Measurements from ENCODE around the gene DDIT3.
"Not testable (repeated sequence)": the region's sequence is repeated elsewhere in the genome, so short reads cannot be mapped to it uniquely, and the experiment has no call there.

Gene DDIT3, protein sequence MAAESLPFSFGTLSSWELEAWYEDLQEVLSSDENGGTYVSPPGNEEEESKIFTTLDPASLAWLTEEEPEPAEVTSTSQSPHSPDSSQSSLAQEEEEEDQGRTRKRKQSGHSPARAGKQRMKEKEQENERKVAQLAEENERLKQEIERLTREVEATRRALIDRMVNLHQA

DNA sequence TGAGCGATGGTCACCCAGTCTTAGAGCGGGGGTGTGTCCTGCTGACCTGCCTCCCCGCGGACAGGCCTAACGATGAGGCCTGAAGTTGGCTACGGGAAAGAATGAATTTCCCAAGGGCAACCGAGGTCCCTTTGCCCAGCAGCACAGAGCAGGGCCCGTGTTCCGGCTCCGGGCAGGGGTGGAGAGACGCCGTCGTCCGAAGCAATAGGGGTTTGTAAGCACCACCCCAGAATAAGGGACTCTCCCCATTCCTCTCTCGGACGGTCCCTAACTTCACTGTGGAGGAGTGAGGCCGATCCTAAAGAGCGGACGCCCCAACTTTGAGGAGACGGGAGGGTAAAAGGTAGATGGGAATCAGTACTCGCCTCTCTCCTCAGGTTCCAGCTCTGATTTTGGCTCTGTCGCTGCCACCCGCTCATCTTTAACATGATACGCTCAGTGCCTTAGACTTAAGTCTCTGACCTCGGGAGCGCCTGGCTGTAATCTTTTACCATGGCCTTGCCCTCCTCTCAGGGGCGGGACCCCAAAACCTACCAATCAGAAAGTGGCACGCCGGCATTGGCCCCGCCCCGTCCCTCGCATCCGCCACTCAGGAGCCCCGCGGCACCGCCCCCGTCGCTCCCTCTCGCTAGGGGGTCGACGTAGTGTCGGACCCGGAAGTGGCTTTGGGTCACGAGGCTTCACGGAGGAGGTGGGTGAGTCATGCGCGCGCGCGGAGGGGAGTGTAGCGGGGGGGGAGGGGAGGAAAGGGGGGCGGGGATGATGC lies at the start of gene DDIT3:
TSS of gene DDIT3 (minus strand) at position 462 of the 766 bp plus-strand sequence. CDS start 3,108 bp downstream, outside the sequence.
- peak; percentile 99 for DNase-seq

DNA sequence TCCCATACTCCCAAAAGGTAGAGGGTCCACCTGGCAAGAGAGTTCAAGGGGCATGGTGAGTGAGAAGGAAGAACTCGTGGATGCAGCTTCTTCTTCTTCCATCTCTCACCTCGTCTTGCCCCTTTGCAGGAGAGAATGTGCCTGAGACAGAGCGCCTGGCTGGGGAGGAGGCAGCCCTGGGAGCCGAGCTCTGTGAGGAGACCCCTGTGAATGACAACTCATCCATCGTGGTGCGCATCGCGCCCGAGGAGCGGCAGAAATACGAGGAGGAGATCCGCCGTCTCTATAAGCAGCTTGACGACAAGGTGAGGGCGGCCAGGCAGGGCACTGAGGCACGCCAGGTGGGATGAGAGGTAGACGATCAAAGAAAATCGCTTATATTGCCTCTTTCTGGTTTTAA lies 49.5 kb upstream of the DDIT3 start:
- DNase-seq, result no peak

DNA sequence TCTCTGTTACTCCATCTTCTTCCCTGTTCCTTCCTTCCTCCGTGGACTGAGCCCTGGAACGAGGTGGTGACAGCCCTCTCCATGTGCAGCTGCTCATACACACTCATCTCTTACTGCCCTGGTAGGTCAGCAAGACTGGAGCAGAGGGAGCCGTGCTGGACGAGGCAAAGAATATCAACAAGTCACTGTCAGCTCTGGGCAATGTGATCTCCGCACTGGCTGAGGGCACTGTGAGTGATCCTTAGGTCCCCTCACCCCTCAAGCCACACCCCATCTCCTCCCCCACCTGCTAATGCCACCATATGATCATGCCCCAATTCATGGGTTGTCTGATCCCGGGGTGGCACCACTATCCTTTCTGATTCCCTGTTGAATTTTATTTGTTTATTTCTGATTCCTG lies 48.5 kb upstream of the DDIT3 start:
- DNase-seq, result no peak

DNA sequence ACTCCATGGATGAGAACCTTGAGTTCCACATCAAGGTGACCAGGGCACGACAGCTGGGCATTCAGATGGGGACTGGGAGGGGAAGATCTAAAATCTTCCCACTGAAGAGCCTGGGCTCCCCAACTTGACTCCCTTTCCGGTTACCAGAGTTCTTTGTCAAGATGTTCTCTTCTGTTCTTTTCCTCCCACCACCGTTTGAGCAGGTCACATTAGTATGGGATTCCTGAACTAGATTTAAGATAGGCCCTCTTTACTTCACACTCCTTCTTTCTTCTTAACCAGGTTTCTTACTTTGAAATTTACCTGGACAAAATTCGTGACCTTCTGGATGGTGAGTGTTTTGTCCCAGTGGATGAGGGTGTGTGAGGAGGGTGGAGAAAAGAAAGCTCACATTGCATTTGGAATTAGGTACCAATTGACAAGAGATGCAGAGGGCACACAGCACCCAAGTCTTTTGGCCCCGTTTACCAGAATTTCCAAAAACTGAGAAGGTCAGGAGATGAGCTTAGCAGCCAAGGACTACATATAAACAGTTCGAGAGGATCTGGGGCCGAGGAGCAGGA lies 43.9 kb upstream of the DDIT3 start:
- no peak for DNase-seq

DNA sequence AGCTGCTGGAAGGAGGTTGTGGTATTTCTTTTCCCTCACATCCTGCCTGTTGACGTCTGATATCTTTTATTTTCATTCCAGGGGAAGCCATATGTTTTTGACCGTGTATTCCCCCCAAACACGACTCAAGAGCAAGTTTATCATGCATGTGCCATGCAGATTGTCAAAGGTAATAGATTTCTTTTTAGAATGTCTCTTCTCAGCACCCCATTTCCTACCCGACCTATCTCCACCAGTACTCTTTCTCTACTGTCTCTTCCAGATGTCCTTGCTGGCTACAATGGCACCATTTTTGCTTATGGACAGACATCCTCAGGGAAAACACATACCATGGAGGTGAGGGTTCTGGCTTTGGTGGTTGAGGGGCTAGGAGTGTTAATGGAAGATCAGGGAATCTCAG lies 43.0 kb upstream of the DDIT3 start:
- no peak for DNase-seq

DNA sequence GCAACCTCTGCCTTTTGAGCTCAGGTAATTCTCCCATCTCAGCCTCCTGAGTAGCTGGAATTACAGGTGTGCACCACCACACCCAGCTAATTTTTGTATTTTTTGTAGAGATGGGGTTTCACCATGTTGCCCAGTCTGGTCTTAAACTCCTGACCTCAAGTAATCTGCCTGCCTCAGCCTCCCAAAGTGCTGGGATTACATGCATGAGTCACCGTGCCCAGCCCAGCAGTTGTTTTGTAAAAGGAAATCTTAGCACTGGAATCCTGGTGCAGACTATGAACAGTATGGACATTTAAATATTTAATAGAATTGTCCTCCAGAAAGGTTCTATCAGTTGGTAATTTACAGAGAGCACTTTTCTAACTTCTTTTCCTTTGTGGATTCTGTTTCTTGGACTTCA lies 40.8 kb upstream of the DDIT3 start:
- DNase-seq, result not testable (repeated sequence)

DNA sequence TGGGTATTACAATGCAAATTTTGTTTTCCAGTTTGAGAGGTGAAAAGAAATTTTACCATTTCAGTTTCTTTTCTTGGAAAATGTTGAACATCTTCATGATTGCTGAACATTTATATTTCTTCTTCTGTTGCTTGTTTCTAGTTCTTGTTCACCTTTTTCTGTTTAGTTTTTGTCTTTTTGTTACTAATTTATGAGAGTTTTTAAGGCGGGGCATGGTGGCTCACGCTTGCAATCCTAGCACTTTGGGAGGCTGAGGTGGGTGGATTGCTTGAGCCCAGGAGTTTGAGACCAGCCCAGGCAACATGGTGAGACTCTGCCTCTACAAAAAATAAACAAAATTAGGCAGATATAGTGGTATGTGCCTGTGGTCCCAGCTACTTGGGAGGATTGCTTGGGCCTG lies 40.2 kb upstream of the DDIT3 start:
- DNase-seq, result no peak

DNA sequence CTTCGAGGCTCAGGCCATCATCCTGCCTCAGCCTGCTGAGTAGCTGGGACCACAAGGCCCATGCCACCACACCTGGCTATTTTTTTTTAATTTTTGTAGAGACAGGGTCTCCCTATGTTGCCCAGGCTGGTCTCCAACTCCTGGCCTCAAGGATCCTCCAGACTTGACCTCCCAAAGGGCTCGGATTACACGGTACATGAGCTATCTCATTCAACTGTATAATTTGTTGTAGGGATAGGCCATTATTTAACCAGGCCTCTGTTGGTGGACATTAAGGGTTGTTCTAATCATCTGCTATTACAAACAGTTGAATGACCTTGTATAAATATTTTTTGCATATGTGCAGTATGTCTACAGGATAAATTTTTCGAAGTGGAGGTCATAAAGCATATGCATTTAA lies 38.5 kb upstream of the DDIT3 start:
- DNase-seq, result no peak

DNA sequence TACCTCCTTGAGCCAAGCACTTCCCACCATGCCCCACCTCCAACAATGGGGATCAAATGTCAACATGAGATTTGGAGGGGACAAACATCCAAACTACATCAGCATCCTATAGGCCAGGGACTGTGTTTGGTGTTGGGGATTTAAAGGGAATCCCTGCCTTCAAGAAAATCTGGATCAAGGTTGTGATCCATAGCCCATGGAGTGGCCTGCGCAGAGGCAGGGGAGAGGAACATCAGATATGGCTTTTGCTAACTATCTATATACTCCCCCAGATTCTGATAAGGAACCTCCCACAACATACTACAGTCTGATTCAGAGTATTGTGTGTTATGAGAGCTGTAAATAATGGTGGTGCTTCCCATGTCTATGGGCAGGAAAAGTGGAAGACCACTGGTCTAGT lies 34.6 kb upstream of the DDIT3 start:
- DNase-seq, result no peak

DNA sequence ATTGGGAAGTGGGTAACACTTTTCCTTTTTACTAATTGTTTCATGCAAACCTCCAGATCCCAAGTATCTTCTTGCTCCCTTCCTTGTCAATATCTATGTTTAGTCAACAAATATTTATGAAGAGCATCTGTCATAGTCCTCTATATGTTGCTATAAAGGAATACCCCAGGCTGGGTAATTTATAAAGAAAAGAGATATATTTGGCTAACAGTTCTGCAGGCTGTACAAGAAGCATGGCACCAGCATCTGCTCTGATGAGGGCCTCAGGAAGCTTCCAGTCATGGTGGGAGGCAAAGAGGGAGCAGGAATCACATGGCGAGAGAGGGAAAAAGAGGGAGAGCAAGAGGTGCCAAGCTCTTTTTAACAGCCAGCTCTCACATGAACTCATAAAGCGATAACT lies 34.1 kb upstream of the DDIT3 start:
- no peak for DNase-seq

DNA sequence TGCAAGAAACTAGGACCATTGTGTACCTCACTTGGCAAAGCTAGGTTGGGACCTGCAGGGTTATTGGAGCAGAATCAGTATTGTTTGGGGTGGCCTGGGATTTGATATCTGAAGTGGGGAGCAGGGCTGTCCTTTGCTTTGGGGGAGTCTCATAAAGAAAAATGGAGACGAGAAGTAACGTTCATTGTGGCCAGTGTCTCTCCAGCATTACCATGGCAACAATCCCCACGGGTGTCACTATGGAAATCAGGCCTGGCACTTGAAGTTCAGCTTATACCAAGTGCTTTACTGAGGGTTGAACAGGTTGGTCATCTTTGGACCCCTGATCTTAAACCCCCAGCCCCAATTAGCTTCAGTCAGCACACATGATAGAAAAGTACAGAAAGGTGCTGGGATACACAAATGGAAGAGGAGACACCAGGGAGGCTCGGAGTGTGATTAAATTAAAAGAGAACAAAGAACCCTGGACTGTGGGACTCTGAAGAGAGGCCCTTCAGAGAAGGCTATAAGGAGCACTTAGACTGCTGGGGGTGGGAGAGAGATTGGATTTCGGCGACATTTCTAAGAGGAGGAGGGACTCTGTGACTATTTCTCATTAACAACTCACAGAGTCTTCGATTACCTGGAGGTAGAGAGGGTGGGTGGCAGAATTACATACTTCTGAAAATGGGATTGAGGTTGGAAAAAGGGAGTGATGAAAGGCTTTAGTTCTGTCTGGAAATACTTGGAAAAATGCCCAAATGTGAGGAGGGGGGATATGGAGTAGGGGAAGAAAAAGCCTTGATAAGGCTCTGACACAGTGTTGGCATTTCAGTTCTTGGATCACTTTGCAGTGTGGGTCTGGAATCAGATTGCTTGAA lies 33.3 kb upstream of the DDIT3 start:
- no peak for DNase-seq

DNA sequence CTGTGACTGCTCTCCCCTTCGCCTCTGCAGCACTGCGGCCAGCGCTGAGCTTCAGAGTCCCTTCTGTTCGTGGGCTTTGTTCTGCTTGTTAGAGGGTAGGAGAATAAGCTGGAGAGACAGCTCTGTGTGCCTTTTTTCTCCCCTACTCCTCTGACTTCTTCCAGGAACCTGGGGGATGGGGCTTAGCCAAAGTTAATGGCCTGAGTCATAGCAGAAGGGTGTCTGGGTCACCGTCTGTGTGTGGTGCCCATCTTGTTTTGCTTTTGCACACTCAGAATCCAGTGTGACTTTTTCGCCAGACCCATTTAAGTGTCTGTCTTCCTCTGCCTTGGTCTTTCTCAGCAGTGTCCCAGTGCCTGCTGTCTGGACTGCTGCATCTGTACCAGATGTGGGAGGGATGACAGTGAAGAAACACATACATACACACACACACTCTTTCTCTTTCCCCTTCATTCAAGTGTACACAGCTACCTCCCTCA lies 32.6 kb upstream of the DDIT3 start:
- DNase-seq, result no peak

DNA sequence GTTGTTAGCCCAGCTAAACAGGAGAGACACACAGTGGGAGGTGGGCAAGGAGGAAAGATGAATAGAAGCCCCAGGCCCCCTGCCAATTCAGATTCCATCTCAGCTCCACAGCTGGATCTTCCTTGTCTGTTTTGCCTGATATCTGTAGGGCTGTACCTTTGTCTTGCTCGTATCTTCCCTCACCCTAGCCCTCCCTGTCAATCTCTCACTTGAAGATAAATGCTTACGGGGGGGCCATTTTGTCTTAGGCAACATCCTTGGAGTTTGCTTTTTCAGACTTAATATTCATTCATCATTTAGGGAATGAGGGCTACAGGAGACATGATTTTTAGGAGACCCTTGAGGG lies 32.0 kb upstream of the DDIT3 start:
- DNase-seq, result no peak

DNA sequence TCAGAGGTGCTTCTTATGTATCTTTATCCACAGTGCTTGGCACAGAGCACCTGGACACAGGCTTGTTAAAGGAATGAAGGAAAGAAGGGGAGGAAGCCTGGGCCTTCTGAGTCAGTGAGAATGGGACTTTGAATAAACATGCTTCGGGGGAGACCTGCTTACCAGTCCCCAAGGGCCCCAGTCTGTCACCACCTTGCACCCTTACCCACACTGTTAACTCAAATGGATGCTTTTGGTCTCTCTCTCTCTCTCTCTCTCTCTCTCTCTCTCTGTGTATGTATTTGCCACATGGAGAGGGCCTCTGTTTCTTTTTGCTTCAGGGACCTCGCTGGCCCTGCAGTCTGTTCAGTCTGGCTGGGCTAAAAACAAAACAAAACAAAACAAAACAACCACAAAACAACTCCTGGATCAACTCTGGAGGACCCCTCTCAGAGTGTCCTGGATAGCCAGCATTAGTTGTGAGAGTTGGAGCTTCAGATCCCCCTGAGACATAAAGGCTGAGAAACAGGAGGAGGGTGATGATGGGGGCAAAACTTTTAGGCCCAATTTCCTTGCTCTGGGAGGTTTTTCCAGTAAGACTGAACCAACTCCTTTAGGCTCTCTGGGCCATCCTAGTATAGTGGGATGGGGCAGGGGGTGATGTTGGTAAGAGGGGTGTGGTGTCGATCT lies 31.5 kb upstream of the DDIT3 start:
- DNase-seq, result no peak

DNA sequence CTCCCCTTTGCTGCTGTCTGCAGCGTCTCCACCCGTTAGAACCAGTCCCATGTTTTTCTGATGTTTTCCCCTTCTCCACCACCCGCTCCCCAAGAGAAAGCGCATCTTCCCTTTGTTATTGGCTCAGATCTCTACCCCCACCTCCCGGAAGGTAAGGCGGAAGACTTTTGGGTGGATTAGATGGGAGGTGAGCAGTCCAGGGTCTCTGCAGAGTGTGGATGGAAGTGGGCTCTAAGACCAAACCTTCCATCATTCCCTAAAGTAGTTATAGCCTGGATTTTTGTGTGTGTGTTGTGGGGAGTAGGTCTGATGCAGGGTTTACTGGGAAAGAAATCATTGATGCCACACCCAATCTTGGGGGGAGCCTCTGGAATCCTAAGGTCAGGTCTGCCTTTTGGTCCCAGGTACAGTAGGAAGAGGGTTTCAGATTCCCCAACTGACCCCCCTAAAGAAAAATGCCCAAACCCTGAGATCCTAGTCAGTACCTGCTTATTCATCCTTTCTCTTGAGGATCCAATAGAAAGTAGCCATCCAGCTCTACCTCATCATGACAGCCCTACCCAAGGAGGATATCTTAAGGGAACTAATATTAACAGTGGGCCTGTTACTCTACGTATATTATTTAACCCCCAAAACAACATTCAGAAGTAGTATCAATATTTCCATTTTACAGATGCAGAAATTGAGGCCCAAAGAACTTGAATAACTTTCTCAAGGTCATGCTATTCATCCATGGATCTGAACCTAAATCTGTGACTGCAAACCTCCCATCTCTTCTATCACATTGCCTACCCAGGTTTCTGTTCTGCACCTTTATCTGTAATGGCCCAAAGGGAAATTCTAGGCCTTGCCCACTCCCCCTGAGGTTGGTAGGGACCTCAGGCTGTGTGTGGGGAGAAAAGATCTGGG lies 30.6 kb upstream of the DDIT3 start:
- no peak for DNase-seq

DNA sequence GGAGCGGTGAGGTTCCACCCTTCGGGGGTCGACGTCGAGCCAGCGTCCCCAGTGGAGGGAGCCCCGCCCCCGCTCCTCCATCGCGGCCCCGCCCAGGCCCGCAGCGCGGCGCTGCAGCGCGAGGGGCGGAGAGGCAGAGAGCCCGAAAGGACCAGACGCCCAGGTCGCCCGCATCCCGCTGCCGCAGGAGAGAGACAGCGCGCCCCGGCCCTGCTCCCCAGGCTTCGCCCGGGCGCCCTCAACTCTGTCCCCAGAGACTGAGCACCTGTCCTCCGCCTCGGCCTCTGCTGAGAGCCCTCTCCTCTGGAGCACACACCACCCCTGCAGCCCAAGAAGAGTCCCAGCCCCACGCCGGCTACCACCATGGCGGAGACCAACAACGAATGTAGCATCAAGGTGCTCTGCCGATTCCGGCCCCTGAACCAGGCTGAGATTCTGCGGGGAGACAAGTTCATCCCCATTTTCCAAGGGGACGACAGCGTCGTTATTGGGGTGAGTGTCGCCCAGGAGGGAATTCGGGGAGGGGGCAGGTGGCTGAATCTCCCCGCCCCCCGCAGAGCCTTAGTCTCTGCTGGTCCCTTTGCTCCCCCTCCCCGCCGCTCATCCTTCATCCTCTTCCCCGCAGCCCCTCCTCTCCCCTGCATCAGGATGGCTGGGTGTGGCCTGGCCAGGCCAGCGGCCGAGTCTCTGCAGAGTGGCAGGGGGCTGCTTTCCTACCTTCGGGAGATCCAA lies 29.8 kb upstream of the DDIT3 start, which contains the start of gene KIF5A:
TSS of gene KIF5A (plus strand) at position 136 of the 732 bp plus-strand sequence. CDS start at position 364, 228 bp downstream.
- peak; percentile 56 for DNase-seq

DNA sequence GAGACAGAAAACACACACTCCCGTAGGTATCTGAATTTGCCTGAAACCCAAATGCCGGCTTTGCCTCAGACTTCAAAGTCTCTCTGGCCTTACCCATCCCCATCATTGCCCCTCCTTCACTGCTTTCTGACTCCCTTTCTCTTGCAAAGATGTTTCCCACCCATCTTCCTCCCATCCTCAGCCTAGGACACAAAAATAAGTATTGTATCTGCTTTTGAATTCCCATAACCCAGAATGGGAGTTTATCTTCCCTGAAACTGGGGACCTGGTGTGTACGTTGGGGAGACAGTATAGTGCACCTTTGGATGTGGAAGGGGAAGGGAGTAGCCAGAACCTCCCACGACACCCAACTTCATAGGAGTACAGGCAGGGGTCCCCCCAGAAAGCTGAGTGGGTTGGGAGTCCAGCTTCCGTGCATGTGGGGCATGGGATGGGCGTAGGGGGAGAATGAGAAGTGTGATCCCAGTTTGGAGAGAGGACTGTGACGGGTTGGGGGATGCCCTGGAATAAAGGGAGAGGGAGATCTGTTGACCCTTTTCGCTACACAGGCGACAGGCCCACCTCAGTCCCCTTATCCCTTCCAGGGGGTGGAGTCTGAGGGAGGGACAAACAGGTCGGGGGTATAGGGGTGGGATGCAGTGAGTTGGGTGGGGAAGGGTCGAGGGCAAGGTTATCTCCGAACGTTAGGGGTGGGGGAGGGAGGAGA lies 29.0 kb upstream of the DDIT3 start:
- no peak for DNase-seq

DNA sequence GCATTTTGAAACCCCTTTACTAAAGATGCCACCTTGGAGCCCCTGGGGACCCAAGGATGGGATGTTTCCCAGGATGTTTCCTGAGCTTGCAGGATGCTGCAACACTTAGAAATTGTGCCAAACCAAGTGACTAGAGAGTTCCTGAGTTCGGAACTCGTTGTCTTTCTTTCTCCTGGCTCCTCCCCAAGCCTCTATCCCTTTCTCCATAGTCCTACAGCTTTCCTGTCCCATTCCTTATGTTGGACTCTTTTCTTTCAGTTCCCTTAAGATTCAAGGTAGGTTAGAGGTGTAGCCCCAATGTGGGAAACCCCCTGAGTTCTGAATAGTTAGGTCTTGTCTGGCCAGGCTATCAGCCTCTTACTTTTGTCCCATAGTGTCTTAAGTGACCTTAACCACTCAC lies 28.2 kb upstream of the DDIT3 start:
- no peak for DNase-seq

DNA sequence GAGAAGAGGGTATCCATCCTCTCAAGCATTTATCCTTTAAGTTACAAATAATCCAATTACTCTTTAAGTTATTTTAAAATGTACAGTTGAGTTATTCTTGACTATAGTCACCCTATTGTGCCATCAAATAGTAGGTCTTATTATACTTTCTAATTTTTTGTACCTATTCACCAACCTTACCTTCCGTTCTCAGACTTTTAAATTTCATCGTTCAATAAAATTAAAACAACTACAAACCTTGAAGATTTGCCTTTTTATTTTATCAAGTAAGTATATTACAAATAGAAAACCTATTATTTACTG lies 27.6 kb upstream of the DDIT3 start:
- no peak for DNase-seq

DNA sequence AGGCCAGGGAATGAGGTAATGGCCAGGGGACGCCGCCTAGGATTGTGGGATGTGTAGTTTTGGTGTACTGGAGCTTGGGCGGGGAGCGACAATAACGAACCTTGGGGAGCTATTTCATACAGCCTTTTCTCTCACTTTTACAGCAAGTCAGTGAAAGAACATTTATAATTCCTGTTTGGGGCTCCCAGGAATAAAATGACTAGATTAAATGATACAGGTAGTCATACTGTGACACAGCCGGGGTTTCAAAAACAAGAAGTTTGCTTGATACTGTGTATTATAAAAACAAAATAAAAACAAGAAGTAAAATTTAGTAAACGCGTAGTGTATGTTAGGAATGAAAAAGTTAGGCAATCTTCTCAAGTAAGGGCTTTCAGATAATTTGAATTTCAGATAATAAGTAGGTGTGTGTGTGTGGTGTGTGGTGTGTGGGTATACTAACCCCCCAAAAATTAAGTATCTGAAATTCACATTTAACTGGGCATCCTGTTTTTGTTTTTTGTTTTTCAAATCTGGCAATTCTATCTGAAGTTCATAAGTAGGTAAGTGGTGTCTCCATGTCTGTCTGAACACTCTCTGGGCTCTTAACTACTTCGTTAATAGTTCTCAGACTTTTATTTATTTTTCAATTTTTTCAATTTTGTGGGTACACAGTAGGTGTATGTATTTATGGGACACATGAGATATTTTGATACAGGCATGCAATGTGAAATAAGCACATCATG lies 27.1 kb upstream of the DDIT3 start:
- DNase-seq, result no peak
